ENCODE data around the gene TTC9C.
"Not testable (repeated sequence)": the region's sequence is repeated elsewhere in the genome, so short reads cannot be mapped to it uniquely, and the experiment has no call there.

The TTC9C gene, protein sequence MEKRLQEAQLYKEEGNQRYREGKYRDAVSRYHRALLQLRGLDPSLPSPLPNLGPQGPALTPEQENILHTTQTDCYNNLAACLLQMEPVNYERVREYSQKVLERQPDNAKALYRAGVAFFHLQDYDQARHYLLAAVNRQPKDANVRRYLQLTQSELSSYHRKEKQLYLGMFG

DNA sequence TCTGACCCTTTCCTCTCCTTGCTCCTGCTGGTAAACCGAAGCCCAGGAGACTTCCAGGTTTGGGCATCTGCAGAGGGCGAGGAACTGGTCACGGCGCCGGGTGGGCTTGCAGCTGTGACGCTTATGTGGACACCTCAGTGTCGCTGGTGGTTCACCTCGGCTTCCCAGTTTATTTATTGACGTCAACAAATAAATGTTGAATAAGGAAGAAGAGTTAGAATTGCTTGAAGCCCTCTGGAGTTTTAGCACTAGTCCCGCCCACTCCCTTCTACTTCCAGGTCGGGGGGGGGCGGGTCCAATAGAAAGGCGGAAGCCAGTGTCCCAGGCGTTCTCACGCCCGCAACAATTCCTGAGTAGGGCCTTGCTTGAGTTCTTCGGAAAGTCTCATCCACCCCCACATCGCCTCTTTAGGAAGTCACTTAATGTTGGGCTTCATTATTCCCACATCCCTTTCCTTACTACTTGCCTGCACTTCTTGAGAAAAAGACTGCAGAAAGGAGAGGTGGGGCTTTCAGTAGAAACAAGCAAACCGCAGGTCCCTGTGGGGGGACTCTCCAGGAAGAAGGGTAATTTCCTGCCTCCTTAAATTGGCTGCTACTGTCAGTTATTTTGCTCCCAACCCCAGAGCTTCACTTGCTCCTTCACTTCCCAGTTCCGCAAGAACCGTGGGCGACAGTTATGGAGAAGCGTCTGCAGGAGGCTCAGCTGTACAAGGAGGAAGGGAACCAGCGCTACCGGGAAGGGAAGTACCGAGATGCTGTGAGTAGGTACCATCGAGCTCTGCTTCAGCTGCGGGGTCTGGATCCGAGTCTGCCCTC lies at the start of gene TTC9C:
Gene TTC9C (plus strand): TSS at position 316 of the 818 bp plus-strand sequence. CDS start 363 bp downstream, at position 679.
- DNase-seq (ENCODE audit: low read depth): peak; percentile 84

DNA sequence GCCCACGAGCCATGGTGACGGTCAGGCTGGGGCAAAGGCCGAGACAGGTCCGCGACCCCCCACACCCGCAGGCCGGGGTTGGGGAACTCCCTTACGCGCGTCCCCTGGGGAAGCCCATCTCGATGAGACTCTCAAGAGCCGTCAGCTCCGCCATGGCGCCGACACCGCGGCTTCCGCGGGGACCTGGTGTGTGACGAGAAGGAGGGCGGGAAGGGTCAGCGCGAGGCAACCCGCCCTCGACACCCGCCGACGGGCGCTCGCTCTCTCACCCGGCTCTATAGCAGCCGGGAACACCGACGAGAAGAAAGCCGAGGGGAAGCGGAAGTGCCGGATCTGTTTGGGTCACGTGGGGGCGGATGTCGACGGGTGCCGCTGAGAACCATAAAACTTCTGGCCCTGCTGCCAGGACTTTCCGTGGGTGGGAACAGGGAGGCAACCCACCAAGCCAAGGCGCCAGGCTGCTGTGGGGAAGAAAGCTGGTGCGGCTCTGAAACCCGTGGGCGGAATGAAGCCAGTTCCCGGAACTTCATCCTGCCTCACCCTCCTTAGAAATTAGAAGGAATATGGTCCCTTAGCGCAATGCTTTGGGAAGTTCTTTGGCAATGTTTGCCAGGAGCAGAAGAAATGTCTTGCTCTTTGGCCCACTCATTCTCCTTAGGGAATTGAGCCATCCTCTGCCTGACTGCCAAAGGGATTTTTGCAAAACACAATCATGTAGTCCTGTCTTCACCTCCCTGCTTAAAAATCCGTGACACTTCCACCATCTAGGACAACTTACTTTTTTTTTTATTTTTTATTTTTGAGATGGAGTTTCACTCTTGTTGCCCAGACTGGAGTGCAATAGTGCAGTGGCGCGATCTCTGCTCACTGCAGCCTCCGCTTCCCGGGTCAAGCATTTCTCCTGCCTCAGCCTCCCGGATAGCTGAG lies 49.3 kb upstream of the TTC9C start, which contains the start of gene UBXN1:
Gene UBXN1 (minus strand): TSS at position 304 of the 927 bp plus-strand sequence. CDS start 150 bp downstream, at position 154.
- peak; percentile 87 for DNase-seq (ENCODE audit: low read depth)

DNA sequence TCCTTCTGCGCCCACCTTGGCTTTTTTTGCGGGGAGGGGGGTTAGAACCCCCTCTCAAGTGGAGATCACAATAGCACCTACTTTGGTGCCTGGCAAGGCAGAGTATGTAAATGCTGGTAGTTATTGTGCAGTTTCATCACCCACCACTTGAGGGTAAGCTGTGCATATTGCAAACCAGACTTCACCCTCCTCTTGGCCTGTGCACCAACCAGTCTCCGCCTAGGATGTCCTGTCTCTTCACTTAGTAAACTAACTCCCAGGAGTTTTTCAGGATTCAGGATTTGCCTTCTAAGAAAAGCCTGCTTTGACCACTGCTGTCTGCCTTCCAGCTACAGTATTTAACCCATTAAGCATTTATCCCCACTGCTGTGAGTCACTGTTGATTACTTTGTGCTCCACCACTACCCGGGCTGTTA lies 47.5 kb upstream of the TTC9C start:
- DNase-seq (ENCODE audit: low read depth): peak; percentile 83

DNA sequence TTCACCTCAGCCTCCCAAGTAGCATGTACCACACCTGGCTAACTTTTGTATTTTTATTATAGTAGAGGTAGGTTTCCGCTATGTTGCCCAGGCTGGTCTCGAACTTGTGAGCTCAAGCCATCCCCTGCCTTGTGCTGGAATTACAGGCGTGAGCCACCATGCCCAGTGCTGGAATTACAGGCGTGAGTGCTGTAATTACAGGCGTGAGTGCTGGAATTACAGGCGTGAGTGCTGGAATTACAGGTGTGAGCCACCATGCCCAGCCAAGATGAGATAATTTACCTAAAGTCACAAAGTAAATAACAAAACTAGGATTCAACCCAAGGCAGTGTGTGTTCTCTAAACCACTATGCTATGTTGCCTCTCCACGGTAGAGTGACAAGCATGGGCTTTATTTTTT lies 45.8 kb upstream of the TTC9C start:
- DNase-seq (ENCODE audit: low read depth): no peak

DNA sequence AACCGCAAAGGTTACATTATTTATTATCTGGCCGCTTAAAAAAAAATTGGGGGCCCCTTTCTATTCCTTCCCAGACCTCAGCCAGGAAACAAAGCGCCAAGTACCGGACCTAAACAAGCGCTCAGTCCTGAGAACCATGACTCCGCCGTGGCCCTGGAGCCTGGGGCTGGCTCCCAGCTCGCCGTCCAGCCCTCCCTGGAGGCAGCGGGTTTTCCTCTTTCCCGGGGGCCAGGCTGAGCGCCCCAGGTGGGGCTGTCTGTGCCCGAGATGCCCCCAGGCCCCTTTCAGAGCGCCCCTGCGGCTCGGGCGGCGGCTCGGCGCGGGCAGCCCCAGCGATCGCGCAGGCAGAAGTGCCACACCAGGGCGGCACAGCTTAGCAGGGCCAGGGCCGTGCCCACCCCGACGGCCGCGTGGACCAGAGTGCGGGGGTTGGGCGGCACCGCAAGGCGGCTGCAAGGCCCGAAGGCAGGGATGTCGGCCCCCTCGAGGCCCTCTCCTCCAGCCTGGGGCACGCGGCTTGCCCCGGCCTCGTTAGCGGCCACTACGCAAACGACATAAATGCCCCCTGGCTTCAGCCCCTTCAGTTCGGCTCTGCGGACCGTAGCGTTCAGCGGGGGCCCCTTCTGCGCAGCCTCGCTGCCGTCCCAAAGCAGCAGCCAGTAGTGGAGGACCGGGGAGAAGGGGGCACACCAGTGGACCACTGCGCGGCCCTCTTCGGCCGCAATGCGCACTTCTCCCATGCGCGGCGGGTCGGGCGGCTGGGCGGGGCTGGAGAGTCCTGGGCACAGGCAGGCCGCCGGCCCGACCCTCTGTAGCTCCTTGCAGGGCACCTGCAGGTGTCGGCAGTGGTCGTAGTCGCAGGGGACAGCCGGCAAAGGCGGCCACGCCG lies 40.5 kb upstream of the TTC9C start:
- no peak for DNase-seq (ENCODE audit: low read depth)

DNA sequence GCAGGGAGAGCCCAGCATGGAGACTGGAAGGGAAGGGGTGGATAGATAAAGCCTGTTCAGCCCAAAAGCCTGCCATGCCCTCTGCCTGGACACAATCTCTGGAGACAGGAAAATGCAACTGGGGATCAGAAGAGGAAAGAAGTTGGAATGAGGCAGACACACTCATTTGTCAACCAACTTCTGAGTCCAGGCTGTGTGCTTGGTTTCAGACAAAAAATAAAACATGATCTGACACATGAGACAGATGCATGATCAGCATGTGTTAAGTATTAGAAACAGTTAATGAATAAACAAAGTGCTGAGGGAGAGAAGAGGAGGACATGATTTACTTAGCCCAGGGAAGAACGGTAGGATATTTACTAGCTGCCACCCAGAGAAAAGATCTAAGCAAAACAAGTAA lies 39.8 kb upstream of the TTC9C start:
- no peak for DNase-seq (ENCODE audit: low read depth)

DNA sequence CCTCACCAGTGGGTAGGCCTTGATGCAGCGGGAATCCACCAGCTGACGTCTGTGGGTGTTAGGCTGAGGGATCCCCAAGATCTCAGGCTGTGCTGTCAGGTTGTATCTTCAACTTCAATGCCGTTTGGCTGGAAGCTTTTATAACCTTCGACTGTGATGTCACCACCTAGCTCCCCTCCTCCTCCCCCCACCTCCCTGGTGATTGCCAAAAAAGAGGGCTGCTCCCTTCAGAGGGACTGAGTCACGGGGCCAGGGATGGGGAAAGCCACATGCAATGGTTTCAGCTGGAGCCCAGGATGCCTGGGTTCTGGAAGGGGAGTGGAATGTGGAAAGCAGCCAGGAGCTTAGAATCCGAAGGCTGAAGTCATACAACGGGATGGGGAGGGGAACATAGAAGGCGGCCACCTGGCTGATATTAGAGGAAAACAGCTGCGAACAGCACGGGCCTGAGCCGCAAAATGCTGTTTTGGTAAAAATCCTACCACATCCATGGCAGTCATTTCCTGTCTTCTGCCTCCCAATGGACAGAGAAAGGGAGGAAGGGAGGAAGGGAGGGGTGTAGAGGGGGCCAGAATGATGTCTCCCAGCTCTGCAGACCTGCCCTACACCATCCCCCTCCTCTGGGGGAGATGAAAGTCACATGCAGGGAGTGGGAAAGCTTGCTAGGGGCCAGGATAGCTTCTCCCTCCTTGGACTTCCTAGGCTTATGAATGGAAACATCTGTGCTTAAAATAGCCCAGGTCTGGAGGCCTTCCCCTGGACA lies 38.7 kb upstream of the TTC9C start, which contains the start of gene LRRN4CL:
Gene LRRN4CL (minus strand): TSS at position 110 of the 763 bp plus-strand sequence. CDS start 1,022 bp downstream, outside the sequence.
- DNase-seq (ENCODE audit: low read depth): peak; percentile 75

DNA sequence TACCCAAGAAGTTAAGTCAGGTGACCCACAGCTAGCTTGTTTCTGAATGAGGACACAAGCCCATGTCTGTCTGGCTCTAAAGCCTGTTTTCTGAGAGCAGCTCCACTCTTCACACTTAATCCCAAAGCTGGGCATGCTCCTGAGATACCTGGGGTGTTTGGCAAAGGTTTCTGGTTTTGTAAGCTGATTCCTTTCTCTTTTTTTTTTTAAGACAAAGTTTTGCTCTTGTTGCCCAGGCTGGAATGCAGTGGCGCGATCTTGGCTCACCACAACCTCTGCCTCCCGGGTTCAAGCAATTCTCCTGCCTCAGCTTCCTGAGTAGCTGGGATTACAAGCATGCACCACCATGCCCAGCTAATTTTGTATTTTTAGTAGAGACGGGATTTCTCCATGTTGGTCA lies 34.7 kb upstream of the TTC9C start:
- DNase-seq (ENCODE audit: low read depth): not testable (repeated sequence)

DNA sequence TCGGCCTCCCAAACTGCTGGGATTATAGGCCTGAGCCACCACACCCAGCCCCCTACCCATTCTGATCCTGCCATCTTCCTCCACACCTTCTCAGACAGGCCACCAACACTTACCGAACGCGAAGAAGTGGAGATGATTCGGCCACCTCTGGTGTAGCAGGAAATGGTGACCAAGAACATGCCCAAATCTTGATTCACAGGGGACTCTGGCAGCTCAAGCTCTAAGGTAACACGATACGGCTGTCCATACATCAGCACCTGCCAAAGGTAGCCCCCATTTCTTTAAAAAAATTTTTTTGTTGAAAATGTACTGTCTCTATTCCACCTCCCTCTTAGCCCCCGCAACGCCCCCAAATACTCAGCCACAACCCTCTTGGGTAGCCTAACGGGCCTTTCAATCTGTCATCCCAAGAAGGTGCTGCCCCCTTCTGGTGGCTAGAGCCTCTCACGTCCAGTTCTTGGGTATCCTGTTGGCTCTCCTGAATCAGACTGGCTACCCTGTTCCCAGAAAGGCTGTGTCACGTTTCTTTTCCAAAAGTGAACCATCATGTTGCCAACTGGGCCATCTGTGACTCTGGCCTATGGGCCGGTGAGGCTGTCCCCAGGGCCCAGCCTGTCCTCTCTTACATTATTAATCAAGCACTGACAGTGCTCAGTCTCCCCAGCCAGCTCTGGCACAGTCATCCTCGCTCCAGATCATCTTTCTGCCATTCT lies 33.7 kb upstream of the TTC9C start:
- DNase-seq (ENCODE audit: low read depth): peak; percentile 74

DNA sequence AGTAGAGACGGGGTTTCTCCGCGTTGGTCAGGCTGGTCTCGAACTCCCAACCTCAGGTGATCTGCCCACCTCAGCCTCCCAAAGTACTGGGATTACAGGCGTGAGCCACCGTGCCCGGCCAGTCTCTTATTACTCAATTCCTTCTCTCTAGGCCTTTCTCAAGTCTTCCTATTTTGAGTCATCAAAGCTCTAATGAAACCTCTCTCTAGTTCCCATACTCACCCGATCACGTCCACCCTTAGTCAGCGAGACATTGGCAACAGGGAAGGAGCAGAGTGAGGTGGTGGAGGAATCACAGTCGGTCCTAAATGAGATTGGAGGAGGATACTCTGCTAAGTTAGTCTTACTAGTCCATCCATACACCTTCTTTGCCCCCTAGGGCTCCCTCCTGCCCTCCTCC lies 26.0 kb upstream of the TTC9C start:
- DNase-seq (ENCODE audit: low read depth): peak; percentile 65

DNA sequence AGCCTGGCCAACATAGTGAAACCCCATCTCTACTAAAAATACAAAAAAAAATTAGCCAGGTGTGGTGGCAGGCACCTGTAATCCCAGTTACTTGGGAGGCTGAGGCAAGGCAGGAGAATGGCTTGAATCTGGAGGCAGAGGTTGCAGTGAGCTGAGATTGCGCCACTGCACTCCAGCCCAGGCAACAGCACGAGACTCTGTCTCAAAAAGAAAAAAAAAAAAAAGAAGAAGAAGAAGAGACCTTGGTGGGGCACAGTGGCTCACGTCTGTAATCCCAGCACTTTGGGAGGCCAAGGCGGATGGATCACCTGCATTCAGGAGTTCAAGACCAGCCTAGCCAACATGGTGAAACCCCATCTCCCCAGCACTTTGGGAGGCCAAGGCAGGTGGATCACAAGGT lies 24.4 kb upstream of the TTC9C start:
- not testable (repeated sequence) for DNase-seq (ENCODE audit: low read depth)

DNA sequence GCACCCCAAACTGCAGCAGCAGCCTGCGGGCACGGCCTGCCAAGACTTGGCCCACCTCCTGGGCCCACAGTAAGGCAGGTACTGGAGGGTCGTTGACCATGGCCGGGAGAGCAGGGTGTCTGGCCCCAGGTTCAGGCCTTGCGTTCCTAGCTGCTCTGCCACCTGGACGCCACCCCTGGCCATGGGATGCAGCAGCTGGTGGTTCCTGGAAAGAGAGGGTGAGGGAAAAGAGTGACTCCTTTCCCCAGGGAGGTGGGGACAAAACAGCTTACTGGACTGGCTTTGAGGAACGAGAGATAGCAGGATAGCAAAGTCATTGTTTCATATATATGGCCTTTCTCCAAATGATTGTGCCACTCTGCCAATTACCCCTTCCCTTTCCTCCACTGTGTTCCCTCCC lies 22.9 kb upstream of the TTC9C start:
- no peak for DNase-seq (ENCODE audit: low read depth)

DNA sequence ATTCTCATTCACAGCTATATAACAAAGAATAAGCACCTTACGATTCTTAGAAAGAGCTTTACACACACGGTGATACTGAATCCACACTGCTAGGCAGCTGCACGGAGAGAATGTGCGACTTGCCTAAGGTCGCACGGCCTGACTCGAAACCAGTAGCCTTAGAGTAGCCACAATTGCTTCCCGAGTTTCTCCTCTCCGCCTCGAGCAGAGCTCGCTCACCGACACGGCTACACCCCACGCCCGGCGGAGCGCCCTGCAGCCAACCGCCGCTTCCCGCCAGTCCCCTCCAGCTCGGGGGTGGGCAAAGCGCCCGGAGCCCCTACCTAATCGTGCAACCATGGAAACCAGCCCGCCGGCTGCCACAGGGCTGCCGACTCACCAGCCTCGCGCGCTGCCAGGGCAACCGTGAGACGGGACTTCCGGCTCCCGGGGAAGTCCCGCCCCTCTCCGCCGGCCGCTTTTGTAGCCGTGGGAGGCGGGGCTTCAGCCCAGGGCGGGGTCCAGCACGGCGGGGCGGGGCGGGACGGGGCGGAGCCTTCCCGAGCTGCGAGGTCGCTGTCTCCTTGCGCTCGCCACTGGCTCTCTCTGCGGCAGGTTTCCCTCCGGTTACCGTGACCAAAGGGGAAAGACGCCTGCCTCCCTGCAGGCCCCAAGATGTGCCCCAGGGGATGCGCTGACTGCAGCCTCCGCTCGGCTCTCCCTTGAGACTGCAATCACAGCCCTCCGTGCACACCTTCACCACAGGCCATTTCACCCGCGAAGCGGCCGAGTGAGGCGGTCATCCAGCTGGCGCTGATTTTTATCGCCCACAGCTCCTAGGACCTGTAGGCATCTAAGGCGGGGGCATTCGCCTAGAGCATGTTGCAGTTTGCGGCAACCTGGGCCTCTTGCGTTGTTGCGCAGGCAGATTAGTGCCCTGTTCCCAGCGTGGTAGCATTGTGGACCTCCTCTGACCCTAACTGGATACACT lies 22.1 kb upstream of the TTC9C start:
- DNase-seq (ENCODE audit: low read depth): peak; percentile 83

DNA sequence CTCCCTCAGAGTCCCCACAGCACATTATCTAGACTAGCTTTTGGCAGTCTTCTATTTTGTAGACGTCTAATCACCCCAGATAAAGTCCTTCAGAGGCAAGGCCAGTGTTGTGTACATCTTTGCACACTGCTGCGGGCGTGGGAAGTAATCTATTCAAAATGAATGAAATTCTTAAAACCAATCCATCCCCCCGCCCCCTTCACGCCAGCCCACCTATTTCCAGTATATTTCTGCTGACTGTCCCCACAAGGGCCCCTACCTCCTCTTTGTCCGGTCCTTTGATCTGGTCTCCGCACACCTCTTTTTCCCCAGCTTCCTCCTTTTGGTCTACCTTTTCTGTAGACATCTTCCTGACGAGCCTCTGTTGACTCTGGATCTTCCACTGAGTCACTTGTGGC lies 21.4 kb upstream of the TTC9C start:
- no peak for DNase-seq (ENCODE audit: low read depth)

DNA sequence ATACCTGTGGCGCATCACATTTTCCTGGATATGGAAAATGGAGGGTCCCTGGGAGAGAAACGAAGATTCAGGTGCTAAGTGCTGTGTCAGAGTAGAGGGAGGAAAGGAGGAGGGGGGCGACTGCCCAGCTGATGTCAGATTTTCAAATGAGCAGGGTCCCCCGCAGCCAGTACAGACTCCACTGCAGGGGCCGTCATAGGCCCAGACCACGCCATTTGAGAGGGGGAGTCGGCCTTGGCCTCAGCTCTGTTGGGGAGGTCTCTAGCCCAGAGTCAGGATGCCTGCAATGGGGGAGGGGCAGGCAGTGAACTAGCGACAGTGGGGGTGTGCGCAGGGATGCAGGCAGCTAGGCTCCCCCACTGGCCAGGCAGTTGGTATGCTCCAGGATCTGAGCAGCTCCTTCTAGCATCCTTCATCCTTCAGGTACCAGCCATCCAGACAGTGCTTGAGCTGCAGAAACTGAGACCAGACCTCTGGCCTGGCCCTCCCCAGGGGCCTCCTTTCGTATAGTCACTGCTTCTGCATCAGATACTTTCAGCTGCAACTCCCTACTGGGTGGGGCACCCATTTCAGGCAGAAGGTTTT lies 20.9 kb upstream of the TTC9C start, which contains the start of the genes BSCL2 and GNG3:
Gene BSCL2 (minus strand): TSS at position 148 of the 585 bp plus-strand sequence. CDS start 229 bp downstream, outside the sequence.
Gene GNG3 (plus strand): TSS at position 400 of the 585 bp plus-strand sequence. CDS start 620 bp downstream, outside the sequence.
- DNase-seq (ENCODE audit: low read depth): no peak

DNA sequence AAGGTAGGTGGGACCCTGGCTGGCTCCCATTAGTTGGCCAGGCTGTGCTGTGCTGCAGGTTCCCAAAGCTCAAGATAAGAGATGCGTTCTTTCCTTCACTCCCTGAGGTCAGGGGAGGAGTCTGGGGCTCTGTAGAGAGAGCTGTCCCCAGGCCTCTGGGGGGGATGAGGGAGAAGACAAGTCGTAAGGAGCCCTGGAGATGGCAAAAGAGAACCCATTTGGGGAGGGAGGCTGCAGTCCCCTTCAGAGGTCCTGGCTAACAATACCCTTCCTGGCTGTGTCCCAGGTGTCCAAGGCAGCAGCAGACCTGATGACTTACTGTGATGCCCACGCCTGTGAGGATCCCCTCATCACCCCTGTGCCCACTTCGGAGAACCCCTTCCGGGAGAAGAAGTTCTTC lies 19.9 kb upstream of the TTC9C start:
- no peak for DNase-seq (ENCODE audit: low read depth)

DNA sequence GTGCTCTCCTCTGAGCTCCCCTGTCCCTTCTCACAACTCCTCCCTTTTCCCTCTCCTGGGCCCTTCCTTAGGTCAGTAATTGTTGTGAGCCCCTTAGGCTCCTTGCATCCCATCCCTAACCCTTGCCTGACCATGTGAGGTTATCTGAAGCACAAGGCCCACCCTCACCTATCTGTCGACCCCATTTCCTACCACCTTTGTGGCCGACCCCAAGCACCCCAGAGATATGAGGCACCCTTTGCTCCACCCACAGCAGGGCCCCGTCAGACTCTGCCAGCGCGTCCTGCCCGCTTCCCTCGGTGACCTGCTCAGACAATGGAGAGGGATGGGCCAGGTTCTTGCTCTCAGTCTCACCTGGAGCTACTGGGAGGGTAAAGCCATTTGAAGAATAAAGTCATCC lies 19.5 kb upstream of the TTC9C start:
- DNase-seq (ENCODE audit: low read depth): no peak

Measured in amniotic epithelial cell (primary cell).